Stimulated activated memory B cell treated with anti-CD40 and anti-IgM and Interleukin-4, amounts not matched to agents 10 μg/mL and 1 μg/mL and 100 μg/mL, for 72 hours (primary cell): Measurements from ENCODE around the gene HSD17B8.

Experiments used
- ATAC-seq: fragments of 150-1000 bp; cut with Tn5 transposase; 2 replicates; pipeline ENCODE4 v1.10.0; 2021
- H3K27ac Mint-ChIP-seq: one replicate; pipeline ENCODE4 v1.8.0; 2022; ENCODE audit warnings: mild to moderate bottlenecking, mixed read lengths
- H3K27me3 Mint-ChIP-seq: one replicate; pipeline ENCODE4 v1.8.0; 2022; ENCODE audit warnings: mixed read lengths
- H3K36me3 Mint-ChIP-seq: one replicate; pipeline ENCODE4 v1.8.0; 2022; ENCODE audit warnings: mixed read lengths
- H3K4me1 Mint-ChIP-seq: one replicate; pipeline ENCODE4 v1.8.0; 2022; ENCODE audit warnings: mixed read lengths
- H3K4me3 Mint-ChIP-seq: one replicate; pipeline ENCODE4 v1.8.0; 2022; ENCODE audit warnings: mild to moderate bottlenecking, moderate library complexity, mixed read lengths
- H3K9me3 Mint-ChIP-seq: one replicate; pipeline ENCODE4 v1.8.0; 2022; ENCODE audit warnings: mixed read lengths

HSD17B8 gene

DNA sequence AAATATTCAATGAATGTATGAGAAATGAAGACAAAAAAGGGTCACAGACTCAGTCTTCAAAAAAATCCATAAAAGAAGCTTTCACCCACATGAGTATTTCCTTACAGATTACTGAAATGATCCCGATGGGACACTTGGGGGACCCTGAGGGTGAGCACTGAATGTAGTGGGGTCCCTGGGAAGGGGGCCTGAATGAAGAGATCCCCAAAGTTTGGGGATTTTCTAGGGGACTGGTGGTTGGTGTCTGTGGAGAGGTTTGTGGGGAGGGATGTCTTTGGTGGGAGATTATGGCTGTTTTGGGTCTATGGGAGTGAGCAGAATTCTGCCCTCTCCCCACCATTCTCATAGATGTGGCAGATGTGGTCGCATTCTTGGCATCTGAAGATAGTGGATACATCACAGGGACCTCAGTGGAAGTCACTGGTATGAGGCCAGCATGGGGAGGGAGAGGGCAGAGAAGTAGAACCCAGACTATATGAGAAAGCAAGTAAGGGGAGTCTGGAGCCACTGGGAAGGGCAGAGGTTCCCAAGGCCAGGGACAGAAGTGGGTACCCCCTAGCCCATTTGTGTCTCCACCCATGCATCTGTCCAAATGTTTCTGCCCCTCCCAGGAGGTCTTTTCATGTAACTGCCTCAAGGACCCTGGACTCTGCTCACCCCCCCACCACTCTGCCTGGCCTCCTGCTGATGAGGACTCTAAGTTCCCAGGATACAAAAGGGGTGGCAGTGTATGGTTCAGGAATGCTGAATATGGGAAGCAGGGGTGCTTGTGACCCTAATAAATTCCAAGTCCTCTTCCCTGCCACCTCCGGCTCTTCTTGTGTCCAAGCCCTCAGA, 1.8 kb downstream of the HSD17B8 start:
- no peak for ATAC-seq
- H3K4me1 Mint-ChIP-seq: peaks cover 73% of the 10 kb centered on the region
- no peaks in the 10 kb centered on the region for H3K9me3 Mint-ChIP-seq
- H3K4me3 Mint-ChIP-seq: no peak overlapping the region
- no peaks in the 10 kb centered on the region for H3K27me3 Mint-ChIP-seq
- H3K27ac Mint-ChIP-seq: no peak overlapping the region
- peaks cover 43% of the 10 kb centered on the region for H3K36me3 Mint-ChIP-seq

DNA sequence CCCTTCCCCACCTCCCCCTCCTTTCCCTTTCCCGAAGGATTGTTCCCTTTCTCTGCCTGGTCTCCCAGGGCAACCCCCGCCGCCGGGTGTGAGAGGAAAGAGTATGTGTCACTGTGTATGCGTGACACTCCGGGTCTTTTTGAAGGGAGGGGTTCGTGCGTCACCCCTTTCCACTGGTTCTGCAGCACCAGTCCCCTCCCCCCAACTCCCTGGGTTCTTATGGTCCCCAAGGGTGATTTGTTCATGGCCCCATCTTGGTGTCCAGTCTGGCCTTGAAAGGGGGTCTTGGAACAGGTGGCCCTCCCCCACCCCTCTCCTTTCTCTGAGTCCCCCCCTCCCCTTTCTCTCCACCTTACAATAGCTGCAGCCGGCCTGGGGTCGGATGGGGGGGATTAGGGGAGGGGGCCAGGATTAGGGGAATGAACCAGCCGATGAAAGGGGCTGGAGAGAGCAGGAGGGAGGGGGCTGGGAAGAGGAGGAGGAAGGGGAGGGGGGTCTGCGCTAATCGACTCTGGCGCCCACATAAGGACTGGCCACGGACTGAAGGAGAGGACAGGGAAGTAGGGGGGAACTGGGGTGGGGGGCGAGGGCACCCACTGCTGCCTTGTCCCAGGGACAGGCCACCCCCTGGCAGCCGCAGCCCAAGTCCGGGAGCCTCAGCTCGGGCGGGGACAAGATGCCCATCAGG, 2.6 kb downstream of the HSD17B8 start:
- Mint-ChIP-seq H3K27ac (peak overlapping the region; percentile 89), H3K27me3 (peaks cover 3% of the 10 kb centered on the region), H3K4me1 (peaks cover 66% of the 10 kb centered on the region), H3K4me3 (peak overlapping the region; percentile 94), H3K9me3 (no peaks in the 10 kb centered on the region), H3K36me3 (peaks cover 47% of the 10 kb centered on the region)
- ATAC-seq: no peak

DNA sequence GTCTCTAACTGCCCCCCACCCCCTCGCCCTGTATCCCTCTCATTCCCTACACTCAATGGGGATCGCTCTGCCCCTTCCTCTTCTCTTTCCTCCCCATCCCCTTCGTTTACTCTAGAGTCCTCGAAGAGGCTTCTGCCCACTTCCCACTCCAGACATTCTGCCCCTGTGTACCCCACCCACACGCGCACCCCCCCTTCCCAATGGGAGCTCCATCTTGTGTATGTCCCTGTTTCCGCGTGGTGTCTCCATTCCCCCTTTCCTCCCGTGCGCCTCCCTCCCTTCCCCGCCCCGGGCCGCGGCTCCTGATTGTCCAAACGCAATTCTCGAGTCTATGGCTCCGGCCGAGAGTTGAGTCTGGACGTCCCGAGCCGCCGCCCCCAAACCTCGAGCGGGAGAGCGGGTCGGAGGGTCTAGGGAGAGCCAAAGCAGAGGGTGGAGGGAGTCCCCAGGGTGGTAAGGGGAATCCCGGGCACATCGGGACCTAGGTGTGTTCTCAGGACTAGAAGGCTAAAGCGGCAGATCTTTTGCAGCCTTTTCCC, 3.2 kb downstream of the HSD17B8 start:
- no peak for ATAC-seq
- no peaks in the 10 kb centered on the region for H3K9me3 Mint-ChIP-seq
- peak overlapping the region; percentile 94 for H3K4me3 Mint-ChIP-seq
- peaks cover 10% of the 10 kb centered on the region for H3K27me3 Mint-ChIP-seq
- H3K4me1 Mint-ChIP-seq: peaks cover 66% of the 10 kb centered on the region
- peaks cover 47% of the 10 kb centered on the region for H3K36me3 Mint-ChIP-seq
- H3K27ac Mint-ChIP-seq: peak overlapping the region; percentile 89

DNA sequence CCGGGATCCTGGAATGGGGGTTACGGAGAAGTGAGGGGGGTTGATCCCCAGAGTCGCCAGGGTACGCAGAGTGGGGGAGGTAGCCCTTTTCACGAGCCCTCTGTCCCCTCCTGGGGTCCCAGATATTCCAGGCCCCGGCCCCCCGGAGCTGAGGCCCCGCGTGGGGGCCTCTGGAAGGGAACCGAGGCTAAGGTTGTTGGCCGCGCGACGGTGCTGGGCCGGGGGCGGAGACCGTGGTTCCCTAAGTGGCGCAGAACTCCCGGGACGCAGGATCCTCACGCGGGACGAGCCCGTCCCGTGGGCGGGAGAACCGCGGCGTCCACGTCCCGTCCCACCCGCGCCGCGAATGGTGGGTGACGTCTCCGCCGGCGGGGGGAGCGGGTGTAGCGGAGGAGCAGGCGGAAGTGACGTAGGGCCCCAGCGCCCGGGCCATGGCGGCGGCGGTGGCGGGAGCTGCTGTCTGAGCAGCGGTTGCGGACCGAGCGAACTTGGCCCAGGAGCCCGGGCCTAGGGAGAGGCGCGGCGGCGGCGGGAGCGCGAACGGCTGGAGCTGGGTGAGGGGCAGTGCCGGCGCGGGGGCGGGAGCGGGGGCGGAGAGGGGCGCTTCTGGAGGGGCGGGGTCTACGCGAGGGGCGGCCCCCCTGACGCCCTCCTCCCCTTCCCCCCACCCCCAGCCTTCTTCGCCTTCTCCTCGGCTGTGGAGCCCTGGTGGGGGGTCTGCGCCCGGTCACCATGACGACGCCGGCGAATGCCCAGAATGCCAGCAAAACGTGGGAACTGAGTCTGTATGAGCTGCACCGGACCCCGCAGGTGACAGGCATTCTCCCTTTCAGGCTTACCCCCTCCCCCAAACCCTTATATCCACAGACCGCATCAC, 3.9 kb downstream of the HSD17B8 start, which contains the start of gene RING1:
RING1 (plus strand) TSS at position 410 of the 877 bp plus-strand sequence; CDS start at position 733, 323 bp downstream.
- Mint-ChIP-seq H3K27ac (peak within 1 kb of the TSS; percentile 89), H3K4me1 (peaks cover 66% of the 10 kb centered on the region), H3K4me3 (peak within 1 kb of the TSS; percentile 94), H3K9me3 (no peaks in the 10 kb centered on the region), H3K36me3 (peaks cover 46% of the 10 kb centered on the region), H3K27me3 (peaks cover 17% of the 10 kb centered on the region)
- peak; percentile 80 for ATAC-seq

DNA sequence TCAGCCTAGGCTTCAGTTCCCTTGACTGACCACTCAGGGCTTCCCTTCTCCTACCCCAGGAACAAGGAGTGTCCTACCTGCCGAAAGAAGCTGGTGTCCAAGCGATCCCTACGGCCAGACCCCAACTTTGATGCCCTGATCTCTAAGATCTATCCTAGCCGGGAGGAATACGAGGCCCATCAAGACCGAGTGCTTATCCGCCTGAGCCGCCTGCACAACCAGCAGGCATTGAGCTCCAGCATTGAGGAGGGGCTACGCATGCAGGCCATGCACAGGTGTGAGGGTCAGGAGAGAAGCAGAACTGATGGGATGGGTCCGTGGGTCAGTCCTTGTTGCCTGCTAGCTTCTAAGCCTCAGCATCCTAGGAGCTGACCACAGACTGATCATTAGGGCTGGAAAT, 5.4 kb downstream of the HSD17B8 start:
- Mint-ChIP-seq H3K27ac (no peak overlapping the region), H3K9me3 (no peaks in the 10 kb centered on the region), H3K36me3 (peaks cover 38% of the 10 kb centered on the region), H3K27me3 (peaks cover 32% of the 10 kb centered on the region), H3K4me3 (no peak overlapping the region), H3K4me1 (peaks cover 62% of the 10 kb centered on the region)
- no peak for ATAC-seq

DNA sequence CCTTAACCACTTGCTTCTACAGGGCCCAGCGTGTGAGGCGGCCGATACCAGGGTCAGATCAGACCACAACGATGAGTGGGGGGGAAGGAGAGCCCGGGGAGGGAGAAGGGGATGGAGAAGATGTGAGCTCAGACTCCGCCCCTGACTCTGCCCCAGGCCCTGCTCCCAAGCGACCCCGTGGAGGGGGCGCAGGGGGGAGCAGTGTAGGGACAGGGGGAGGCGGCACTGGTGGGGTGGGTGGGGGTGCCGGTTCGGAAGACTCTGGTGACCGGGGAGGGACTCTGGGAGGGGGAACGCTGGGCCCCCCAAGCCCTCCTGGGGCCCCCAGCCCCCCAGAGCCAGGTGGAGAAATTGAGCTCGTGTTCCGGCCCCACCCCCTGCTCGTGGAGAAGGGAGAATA, 6.7 kb downstream of the HSD17B8 start:
- Mint-ChIP-seq H3K4me1 (peaks cover 50% of the 10 kb centered on the region), H3K27me3 (peaks cover 45% of the 10 kb centered on the region), H3K9me3 (no peaks in the 10 kb centered on the region), H3K36me3 (peaks cover 38% of the 10 kb centered on the region), H3K27ac (no peak overlapping the region), H3K4me3 (no peak overlapping the region)
- ATAC-seq: no peak

DNA sequence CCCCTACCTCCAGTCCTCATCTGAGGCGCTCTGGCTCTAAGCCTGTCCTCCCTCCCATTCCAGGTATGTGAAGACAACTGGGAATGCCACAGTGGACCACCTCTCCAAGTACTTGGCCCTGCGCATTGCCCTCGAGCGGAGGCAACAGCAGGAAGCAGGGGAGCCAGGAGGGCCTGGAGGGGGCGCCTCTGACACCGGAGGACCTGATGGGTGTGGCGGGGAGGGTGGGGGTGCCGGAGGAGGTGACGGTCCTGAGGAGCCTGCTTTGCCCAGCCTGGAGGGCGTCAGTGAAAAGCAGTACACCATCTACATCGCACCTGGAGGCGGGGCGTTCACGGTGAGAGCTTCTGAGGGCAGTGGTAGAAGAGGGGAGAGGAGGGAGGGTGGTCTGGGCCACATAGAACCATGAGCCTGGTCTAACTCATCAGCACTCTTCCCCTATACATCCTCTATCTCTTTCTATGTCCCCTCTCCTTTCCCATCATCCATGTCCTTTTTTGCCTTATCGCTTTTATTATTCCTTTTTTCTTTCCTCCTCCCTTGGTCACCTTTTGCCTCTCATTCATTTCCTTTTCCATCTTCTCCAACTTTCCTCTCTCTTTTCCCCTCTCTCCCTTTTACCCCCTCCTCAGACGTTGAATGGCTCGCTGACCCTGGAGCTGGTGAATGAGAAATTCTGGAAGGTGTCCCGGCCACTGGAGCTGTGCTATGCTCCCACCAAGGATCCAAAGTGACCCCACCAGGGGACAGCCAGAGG, 7.4 kb downstream of the HSD17B8 start:
- Mint-ChIP-seq H3K27me3 (peaks cover 49% of the 10 kb centered on the region), H3K36me3 (peaks cover 38% of the 10 kb centered on the region), H3K4me3 (no peak overlapping the region), H3K9me3 (no peaks in the 10 kb centered on the region), H3K27ac (no peak overlapping the region), H3K4me1 (peaks cover 46% of the 10 kb centered on the region)
- ATAC-seq: no peak

DNA sequence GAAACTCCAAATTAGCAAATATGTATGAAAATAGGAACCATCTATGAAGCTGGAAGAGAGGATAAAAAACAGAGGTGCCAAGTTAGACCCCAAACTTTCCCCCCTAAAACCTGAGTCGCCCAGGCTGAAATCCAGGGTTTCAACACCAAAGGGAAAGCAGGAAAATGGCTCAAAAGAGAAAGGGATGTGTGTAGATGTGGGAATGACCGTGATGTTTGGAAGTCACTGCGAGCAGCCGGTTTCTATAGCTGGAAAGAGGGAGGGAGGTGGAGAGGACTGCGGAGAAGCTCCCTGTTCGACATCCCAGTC, 8.4 kb downstream of the HSD17B8 start:
- H3K27me3 Mint-ChIP-seq: peaks cover 58% of the 10 kb centered on the region
- H3K27ac Mint-ChIP-seq: peak overlapping the region; percentile 19
- no peak for ATAC-seq
- peaks cover 41% of the 10 kb centered on the region for H3K4me1 Mint-ChIP-seq
- peak overlapping the region; percentile 76 for H3K4me3 Mint-ChIP-seq
- peaks cover 38% of the 10 kb centered on the region for H3K36me3 Mint-ChIP-seq
- H3K9me3 Mint-ChIP-seq: no peaks in the 10 kb centered on the region

DNA sequence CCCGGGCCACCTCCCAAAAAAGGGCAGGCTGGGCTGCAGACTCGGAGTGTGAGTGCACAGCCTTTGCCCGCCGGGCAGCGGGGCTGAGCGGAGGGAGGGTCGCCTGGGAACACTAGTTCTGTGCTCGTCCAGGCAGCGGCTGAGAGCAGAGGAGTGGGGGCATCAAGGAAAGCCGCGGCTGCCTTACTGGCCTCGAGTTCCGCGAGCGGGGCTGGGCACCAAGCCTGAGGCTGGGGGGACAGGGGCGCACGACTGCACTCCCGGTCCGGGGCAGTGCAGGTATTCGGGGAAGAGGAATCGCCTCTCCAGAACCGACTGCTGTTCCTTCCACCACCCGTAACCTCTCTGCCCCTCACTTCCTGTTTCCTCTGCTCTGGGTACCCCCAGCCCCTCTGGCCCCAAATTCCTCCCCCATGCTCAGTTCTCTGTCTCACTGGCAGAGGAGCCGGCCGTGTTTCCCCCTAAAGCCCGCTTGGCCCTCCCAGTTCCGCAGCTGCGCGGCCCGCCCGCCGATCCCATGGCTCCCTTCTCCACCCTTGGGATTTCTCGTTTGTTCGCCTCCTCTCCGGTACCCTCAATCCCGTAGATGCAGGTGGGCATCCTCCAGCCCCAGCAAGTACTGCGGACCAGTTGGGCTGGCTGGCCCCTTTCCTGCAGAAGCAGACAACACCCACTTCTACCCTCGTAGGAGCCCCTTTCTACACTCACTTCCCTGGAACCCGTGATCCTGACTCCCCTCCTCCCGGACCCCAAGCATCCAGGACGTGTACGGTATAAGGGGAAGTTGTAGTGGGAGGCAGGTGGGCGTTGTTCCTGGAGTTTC, 8.9 kb downstream of the HSD17B8 start:
- H3K9me3 Mint-ChIP-seq: no peaks in the 10 kb centered on the region
- H3K27me3 Mint-ChIP-seq: peaks cover 64% of the 10 kb centered on the region
- H3K4me1 Mint-ChIP-seq: peaks cover 39% of the 10 kb centered on the region
- H3K4me3 Mint-ChIP-seq: peak overlapping the region; percentile 76
- peak; percentile 52 for ATAC-seq
- peak overlapping the region; percentile 19 for H3K27ac Mint-ChIP-seq
- peaks cover 38% of the 10 kb centered on the region for H3K36me3 Mint-ChIP-seq

DNA sequence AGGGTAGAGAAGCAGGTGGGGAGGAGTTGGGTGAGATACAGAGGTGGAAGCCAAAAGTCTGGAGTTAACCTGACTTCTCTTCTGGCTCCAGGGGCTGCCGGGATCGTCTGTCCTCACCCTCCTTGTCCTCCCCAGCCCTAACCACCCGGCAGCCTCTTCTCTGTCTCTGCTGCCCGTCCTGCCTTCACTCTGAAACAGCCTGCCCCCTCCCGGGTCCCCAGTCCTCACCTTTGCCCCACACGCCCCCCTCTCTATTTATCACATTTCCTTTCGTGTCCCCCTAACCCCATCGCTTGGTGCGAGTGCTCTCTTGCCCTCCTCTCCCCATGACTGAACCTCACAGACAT, 9.5 kb downstream of the HSD17B8 start:
- H3K27me3 Mint-ChIP-seq: peaks cover 70% of the 10 kb centered on the region
- H3K9me3 Mint-ChIP-seq: no peaks in the 10 kb centered on the region
- peak overlapping the region; percentile 19 for H3K27ac Mint-ChIP-seq
- peaks cover 38% of the 10 kb centered on the region for H3K36me3 Mint-ChIP-seq
- ATAC-seq: no peak
- H3K4me1 Mint-ChIP-seq: peaks cover 38% of the 10 kb centered on the region
- peak overlapping the region; percentile 76 for H3K4me3 Mint-ChIP-seq

DNA sequence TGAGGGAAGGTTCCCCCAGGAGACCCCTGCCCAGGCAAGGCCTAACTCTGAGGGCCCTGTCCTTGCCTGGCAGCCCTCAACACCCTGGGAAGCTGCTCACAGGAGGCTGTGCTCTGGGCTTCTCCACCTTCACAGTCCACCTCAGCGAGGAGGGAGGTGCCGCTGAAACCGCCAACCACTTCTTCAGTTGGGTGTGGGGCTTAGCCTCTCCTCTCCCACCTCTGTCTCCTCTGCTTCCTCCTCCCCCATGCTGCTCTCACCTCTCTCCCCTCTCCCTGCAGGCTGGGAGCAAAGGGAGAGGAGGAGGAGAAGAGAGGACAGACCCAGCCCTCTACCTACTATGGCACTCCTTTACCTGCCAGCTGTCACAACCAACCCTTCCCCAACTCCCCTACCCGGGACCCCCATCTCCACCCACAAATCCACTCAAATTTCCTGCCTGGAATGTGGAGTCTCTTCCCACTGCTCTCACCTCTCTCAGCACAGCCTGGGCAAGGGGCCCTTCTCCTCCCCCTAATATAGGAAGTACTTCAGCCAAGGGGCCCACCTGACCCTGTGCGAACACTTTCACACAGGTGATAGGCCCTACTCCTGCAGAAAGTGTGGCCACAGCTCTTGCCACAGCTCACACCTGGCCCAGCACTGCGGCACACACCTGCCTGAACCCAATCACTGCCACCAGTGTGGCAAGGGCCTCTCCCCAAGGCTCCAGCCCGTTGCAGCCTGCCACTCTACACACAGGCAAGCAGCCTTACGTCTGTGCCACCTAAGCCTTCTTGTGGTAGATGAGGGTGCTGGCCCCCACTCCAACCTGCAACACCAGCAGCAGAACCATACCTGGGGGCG, 11.0 kb downstream of the HSD17B8 start:
- Mint-ChIP-seq H3K27me3 (peaks cover 74% of the 10 kb centered on the region), H3K4me1 (peaks cover 31% of the 10 kb centered on the region), H3K36me3 (peaks cover 27% of the 10 kb centered on the region), H3K9me3 (no peaks in the 10 kb centered on the region), H3K4me3 (no peak overlapping the region), H3K27ac (no peak overlapping the region)
- ATAC-seq: no peak

DNA sequence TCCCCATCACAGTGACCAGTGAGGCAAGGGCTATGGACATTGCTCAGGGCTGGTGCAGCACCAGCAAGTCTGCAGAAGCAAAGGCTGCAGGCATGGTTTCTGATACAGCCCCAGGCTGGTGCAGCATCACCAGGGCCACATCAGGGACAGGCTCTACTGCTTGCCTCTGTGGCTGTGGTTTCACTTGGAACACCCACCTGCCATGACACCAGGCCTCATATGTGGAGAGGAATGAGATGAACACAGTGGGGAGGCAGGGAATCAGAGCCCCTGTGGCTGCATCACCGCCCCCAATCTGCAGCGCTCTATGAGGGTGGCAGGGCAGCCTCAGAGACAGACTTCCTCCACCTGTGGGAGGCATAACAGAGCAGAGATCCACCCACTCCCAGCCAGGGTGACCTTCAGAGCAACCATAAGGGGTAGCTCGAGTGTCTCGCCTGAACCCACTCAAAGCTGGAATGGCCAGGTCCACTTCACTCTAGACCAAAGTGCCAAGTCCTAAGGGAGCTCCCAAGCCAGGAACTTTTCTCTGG, 11.7 kb downstream of the HSD17B8 start:
- Mint-ChIP-seq H3K4me1 (peaks cover 31% of the 10 kb centered on the region), H3K27ac (no peak overlapping the region), H3K36me3 (peaks cover 20% of the 10 kb centered on the region), H3K9me3 (no peaks in the 10 kb centered on the region), H3K4me3 (no peak overlapping the region), H3K27me3 (peaks cover 74% of the 10 kb centered on the region)
- no peak for ATAC-seq

DNA sequence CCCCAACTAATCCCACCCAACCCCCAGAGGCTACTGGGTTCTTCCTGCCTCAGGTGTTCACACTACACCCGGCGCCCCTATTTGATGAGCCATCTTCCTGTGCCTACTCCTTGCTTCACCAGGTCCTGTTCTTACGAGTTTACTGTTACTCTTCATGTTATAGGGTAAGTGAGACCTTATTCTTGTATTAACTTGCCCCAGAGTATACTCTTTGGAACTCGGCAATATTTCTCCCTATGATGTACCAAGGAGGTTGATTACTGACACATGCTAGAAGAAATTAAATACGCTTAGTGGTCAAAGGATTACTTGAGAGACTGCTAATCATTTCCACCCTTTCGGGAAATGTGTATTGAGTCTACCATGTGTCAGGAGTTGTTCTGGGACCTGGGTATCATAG, 12.8 kb downstream of the HSD17B8 start:
- Mint-ChIP-seq H3K27me3 (peaks cover 77% of the 10 kb centered on the region), H3K4me1 (peaks cover 27% of the 10 kb centered on the region), H3K36me3 (peaks cover 9% of the 10 kb centered on the region), H3K9me3 (no peaks in the 10 kb centered on the region), H3K4me3 (no peak overlapping the region), H3K27ac (no peak overlapping the region)
- no peak for ATAC-seq
